Left cardiac atrium (tissue), 4 donors: ENCODE measurements around the gene RRP1B. TPM values are rescaled to one million over a fixed set of nuclear protein-coding genes. Genes with fewer than 3 reads are reported as not detected.

Experiments
- ATAC-seq, 2 donors: fragments of 200-7000 bp; cut with Tn5 transposase; one replicate each; pipeline ENCODE4 v1.9.1; 2020; ENCODE audit warnings: mild to moderate bottlenecking in 2 of 2, moderate library complexity in 2 of 2
- DNase-seq: peaks from one replicate; pipeline ENCODE4 v3.0.0-alpha.2; 2020
- intact Hi-C, 2 donors: fragments of 100-400 bp; cut with DNase I; formaldehyde crosslinking; loops; one replicate each; pipeline versions ENCODE4 v1.14.1 to v1.15.1; 2022 to 2023
- total RNA-seq, 2 donors: library from RNA; stranded (reverse); fragmentation: NEBNext Ultra II Directional; extraction: Animal tissue kit (Norgen Biotek cat#: 25700); gene quantifications; one replicate each; pipeline ENCODE4 v1.2.1, GENCODE V29; 2021
- donor health status: DM: no; HTN: yes; CAD: no.
- donor health status: DM: no; HTN: yes; CAD: no; lungs with severe emphysema.
- donor health status: DM: yes; HTN: yes; CAD: no.
- donor health status: Dilated cardiomyopathy.

The RRP1B gene
- total RNA-seq, 2 donors from 2014 or later: 11.0 to 14.2 TPM

DNA sequence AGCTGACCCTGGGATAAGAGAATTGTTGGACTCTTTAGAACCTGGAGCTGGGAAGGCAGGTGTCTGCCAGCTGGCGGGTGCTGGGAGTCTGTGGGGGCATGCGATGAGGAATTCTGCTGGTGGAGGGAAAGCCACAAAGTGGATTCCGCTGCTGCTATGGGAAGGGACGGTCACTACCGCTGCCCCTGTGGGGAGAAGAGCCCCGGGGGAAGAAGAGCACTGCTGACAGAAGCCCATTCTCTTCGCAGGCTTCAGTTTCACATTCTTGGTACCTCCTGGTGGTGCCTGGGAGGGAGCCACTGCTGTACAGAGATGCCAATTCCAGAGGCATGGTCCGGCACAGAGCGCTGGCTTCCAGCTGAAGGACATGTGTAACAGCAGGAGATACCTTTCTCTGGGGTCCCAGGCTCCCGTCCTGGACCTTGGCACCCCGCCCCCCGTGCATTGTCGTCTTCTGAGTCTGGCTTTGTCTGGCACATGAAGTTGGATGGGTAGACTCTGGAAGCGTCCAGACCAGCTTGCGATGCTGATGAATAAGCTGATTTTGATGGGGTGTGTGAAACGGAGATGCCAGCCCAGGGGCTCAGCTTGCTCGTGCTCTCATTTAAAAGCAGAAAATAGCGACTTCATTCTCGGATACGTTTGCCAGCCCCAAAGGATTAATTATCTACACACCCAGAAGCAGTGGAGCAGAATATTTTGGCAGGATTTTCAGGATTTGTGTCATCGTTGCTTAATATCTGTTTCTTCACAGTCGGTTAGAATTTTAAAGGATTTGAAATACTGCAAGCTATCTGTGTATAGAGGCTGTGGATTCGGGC lies 72.7 kb downstream of the RRP1B start:
- intact Hi-C loops: no loop called here
- ATAC-seq (no peak), DNase-seq (no peak)

GRCh38 chr21:43733060-43733459 lies 73.7 kb downstream of the RRP1B start:
- ATAC-seq (no peak), DNase-seq (no peak)
- intact Hi-C loops: no loop called here

DNA sequence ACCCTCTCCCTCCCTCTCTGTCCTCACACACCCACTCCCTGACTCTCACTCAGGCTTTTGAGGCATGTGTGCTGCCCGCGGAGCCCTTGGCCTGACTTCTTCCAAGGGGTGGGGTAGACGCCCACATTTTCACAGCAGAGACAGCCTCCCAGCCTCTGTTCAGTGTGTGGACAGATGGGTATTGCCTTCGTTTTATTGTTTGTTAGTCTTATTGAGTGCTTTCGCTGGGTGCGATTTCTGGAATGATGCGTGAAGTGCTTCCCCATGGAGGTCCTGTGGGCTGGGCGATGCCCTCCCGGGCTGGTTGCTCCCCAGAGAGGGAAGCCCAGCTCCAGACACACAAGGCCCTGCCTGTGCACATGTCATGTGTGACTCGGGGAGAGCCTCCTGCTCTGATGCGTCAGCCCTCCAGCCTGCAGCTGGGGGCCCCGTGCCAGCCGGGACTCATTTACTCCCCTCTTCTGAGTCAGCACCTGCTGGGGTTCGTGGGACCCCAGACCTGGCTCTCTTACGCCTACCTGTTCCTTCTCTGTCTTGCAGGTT lies 74.2 kb downstream of the RRP1B start:
- DNase-seq (no peak), ATAC-seq (peak in 1 of 2 donors; percentile 22)
- intact Hi-C loops: no loop called here

- DNase-seq: no peak
- peak in 1 of 2 donors; percentile 2 for ATAC-seq
- intact Hi-C loops: no loop called here
Observed at GRCh38 chr21:43734131-43734927, 75.0 kb downstream of the RRP1B start.

GRCh38 chr21:43734928-43735229 lies 75.5 kb downstream of the RRP1B start:
- intact Hi-C loops: no loop called here
- ATAC-seq (peak in 1 of 2 donors; percentile 44), DNase-seq (no peak)

- ATAC-seq: no peak
- no peak for DNase-seq
- intact Hi-C loops: no loop called here
Observed at GRCh38 chr21:43735236-43736091, 76.1 kb downstream of the RRP1B start.

DNA sequence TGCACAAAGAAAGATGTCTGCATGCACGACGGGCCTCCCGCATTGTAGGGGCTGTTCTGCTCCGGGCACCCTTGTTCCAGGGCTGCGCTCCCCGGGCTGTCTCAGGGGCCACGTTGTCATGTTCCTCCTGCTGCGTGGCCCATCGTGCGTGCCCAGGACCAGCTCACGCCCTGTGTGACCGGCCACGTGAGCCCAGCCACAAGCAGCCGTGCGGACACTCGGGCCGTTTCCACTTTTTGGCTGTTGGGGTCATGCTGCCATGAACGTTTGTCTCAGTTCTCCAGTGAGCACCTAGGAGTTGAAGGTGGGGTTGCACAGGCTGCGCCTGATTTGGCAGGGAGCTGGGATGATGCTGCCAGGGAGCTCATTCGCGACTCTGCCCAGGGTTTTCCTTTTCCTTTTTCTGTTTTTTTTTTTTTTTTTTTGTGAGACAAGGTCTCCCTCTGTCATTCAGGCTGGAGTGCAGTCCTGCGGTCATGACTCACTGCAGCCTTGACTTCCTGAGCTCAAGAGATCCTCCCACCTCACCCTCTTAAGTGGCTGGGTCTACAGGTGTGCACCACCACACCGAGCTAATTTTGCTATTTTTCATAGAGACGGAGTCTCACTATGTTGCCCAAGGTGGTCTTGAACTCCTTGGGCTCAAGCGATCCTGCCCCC lies 77.0 kb downstream of the RRP1B start:
- intact Hi-C loops: no loop called here

DNA sequence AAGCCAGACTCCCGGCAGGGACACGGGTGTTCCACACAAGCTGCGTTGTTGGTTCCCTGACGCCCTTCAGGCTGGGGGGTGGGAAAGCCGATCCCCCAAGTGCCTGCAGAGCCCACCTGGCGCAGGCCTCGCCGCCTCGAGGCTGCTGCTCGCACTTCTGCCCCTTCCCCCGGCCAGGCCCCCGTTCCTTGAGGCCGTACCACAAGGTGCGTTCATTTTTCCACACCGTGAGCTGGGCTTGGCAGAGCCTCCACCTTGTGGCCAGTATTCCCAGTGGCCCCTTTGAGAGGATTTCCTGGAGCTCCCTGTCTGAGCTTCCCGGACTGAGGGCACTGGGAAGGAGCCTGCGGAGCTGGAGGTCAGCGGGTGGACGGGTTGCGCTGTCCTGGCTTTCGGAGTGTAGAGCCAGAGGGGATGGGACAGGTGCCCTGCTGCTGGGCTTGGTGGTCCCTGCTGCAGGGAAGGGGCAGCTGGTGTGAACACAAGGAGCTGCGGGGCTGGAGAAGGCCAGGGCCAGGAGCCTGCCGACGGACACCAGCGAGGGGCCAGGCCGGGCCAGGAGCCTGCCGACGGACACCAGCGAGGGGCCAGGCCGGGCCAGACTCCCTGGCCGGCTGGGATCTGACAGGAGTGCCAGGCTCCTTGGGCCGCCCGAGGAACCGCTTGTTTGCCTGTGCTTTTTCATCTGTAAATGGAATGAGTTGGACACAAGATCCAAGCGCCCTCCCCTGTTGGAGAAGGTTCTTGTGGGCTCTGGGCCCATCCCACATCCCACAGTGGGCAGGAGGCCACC lies 78.0 kb downstream of the RRP1B start:
- DNase-seq (no peak), ATAC-seq (no peak)
- intact Hi-C loops: no loop called here

More for the DNA sequence above, 77.0 kb downstream of the RRP1B start:
- ATAC-seq: no peak
- no peak for DNase-seq

DNA sequence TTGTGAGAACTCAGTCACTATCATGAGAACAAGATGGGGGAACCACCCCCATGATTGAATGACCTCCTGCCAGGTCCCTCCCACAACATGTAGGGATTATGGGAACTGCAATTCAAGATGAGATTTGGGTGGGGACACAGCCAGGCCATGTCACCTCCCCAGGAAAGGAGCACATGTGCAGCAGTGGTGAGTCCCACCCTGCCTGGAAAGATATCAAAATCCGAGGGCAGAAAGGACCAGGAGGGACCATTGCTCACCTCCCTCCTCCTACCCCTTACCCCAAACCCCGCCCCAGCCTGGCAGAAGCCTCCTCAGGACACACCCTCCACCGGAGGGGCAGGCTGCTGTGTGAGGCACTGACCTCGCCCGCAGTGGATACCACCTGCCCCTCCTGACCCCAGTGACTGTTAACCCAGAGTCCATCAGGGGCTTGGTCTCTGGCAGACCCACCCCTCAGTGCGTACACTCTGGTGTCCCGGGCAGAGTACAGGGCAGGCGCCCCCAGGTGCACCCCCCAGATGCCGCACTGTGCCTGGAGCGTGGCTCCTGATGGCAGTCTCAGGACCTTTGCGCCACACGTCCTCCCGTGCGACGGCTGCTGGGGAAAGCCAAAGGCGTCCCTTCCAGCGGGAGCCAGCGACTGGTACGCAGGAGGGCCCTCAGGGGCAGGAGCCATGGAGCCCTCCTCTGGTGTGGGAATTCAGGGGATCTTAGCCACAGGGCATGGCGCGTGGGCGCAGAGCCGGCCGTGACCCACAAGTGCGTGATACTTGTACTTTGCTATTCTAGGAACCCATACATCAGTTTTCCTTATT lies 80.5 kb downstream of the RRP1B start:
- peak; percentile 12 to 17 for ATAC-seq
- intact Hi-C loops: no loop called here
- no peak for DNase-seq

- intact Hi-C loops: no loop called here
- DNase-seq: no peak
- ATAC-seq: peak; percentile 62 to 64
Observed at GRCh38 chr21:43740497-43741156, 81.3 kb downstream of the RRP1B start.

DNA sequence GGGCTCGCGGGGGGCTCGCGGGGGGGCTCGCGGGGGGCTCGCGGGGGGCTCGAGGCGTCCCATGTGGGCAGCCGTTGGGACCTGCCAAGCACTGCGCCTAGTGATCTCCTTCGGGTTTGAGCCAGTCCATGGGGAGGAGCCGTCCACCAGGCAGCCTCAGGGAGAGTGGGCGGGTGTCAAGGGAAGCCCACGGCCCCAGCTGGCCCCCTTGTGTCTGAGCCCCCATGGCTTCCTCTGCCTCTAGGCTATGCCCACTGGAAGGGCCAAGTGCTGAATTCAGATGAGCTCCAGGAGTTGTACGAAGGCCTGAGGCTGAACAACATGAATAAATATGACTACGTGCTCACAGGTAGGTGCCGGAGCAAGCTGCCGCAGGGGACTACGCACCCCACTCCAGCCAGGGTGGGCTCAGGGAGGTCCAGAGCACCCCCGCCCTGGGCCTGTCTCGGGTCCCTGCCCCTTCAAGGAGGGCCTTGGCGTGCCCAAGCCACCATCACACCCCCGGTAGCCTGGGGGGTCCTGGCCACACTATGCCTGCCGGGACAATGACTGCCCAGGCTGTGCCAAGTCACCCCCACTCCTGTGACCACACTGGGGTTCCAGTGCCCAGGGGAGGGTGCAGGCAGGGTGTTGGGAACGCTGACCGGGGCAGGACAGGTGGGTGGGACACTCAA lies 82.2 kb downstream of the RRP1B start:
- intact Hi-C loops: no loop called here
- no peak for ATAC-seq
- no peak for DNase-seq

DNA sequence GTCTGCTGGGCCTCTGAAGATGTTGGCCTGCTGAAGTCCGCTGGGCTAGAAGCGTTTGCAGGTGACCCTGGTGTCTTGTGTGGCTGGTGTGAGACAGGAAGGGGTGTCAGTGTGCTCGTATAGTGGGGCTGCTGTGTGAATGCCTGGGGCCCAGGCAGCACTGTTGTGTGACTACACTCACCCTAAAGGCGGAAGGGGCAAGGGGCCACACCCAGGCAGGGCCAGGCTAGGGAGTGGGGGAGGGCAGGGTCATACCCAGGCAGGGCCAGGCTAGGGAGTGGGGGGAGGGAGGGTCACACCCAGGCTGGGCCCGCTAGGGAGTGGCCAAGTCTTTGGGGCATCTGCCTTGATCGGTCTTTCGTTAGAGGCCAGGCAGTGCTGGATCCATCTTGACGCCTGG lies 84.6 kb downstream of the RRP1B start:
- intact Hi-C loops: no loop called here
- ATAC-seq: no peak

DNA sequence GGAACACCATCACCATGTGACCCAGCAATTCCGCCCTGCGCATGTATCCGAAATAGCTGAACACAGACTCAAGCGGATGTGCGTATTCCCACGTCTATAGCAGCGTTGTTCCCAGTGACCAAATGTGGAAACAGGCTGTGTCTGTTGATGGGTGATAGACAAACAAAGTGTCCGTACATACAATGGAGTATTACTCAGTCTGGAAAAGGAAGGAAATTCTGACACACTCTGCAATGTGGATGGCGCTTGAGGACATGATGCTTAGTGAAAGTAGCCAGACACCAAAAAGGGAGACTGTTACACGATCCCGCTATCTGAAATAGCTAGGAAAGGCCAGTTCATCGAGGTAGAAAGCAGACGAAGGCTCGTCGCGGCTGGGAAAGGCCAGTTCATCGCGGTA lies 85.4 kb downstream of the RRP1B start:
- DNase-seq (no peak), ATAC-seq (no peak)
- intact Hi-C loops: no loop called here

More for the DNA sequence above, 84.6 kb downstream of the RRP1B start:
- no peak for DNase-seq
